Daoy (cell line): ENCODE results near the gene CATSPERE. TPM values are rescaled to one million over a fixed set of nuclear protein-coding genes. Genes with fewer than 3 reads are reported as not detected.
"Not testable (repeated sequence)": the region's sequence is repeated elsewhere in the genome, so short reads cannot be mapped to it uniquely, and the experiment has no call there.

Source experiments
- DNase-seq: peaks from one replicate; pipeline ENCODE4 v3.0.0-alpha.2; 2015; ENCODE audit warnings: low read depth
- total RNA-seq: library from RNA; depleted of rRNA; stranded (reverse); fragments of >200 nt; shearing (Covaris generic); gene quantifications from 2 replicates; pipeline ENCODE4 v1.2.3, GENCODE V29; 2014

Gene CATSPERE
- total RNA-seq, 1 experiment from 2014 or later, result 0.17 TPM

DNA sequence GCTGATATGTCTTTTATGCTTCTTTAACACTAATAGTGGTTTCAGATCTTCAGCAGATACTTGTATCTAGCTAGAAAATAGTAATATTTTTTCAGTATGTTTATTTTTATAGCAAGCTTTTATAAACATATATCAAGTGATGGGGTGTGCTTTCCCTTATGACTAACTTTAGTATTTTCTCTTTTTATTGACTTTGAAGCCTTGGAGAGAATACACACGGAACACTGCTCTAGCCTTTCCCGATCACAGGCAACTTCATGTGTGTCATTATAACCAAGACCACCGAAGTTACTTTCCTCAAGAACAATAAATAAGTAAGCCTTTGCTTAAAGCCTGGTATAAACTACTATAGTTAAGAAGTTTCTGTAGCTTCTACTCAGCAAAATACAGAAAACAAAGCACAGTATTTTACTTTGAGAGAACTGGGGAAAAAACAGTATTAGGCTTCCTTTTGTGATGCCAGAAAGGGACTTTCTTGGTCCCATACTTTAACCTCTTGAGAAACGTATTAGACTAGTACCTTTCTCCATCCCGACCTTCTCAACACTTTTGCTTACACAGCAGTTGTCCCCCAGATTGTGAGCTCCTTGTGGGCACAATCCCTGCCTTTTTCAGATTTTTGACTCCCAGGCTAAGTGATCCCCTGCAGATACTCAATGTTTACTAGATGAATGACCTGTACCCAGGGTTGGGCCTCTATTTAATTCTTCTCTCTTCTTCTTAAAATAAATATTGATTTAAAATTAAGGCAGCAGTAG, 12.6 kb upstream of the CATSPERE start:
- no peak for DNase-seq

DNA sequence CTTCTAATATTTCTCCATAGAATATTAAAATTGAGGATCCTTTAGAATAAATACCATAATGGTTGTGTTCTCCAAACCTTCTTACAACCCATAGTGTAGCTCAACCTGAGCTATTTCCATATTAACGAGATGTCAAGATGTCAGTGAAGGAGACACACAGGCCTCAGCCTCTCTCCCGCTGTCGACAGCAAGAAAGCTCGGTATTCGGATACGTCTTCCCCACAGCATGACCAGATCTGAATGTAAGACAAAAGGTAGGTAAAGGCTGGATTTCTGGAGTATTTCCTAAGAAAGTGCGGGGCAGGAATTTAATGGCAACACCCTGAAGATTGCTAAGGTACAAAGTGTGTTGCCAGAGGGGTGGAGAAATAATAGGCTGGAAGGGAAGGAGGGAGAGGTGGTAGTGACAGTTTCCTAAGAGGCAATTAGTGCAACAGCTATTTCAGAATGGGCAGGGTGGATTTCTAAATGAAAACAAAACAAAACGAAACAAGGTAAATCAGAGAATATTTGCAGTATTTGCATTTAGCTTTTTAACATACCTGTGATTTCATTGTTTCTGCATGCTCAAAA, 11.1 kb upstream of the CATSPERE start:
- no peak for DNase-seq

DNA sequence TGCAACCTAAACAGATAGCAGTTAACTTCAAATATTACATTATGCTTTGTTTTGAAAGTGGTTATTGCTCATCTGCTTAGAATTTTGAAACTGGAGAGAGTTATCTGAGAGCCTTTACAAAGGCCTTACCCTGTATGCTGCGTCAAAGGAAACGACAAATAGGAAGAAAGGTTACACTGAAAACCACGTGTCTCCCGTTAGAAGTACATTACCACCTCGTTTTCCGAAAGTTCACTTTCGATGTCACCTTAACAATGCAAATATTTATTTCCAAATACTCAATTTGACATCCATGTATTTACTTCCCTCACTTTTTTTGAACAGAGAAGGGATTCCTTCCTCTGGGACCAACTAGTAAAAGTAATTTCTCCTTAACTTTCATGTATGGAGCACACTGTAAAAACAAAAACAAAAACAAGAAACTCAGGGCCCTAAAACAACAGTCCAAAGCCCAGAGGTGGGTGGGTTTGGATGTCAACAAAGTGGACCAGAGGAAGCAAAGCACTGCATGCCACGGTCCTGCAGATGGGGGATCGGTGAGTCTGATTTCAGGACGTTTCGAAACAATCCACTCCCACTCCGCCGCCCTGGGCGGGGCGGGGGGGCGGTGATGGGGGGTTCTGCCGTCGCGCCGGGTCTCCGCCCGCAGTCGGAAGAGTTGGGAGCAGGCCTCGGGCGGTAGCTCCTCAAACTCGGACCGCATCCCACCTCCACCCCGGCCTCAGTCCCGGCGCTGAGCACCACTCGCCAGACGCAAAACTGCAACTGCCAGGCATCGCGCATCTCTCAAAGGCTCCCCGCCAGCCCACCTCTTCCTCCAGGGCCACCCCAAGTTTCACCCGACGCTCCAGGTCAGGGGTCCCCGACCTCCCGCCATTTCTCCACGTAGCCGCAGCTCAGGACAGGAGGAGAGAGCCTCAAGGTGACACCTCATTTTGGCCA, 10.2 kb upstream of the CATSPERE start:
- peak; percentile 55 for DNase-seq

DNA sequence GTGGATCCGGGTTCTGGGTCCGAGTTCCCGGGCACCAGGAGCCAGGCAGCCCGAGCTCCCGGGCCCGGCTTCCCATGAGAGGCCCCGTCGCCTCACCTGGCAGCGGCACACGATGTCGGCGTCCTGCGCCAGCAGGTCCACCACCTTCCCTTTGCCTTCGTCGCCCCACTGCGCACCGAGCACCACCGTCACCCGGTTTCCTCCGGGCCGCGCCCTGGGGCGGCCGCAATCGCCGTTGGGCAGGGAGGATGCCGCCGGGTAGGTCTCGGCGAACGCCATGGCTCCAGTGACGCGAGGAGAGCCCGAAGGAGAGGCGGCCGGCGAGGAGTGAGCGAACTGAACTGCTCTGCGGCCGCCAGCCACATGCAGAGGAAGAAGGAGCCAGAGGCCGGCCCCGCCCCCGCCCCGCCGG, 9.5 kb upstream of the CATSPERE start, which contains the start of gene ADSS2:
TSS of gene ADSS2 (minus strand) at position 371 of the 412 bp plus-strand sequence. CDS start at position 279, 92 bp downstream.
- no peak for DNase-seq

DNA sequence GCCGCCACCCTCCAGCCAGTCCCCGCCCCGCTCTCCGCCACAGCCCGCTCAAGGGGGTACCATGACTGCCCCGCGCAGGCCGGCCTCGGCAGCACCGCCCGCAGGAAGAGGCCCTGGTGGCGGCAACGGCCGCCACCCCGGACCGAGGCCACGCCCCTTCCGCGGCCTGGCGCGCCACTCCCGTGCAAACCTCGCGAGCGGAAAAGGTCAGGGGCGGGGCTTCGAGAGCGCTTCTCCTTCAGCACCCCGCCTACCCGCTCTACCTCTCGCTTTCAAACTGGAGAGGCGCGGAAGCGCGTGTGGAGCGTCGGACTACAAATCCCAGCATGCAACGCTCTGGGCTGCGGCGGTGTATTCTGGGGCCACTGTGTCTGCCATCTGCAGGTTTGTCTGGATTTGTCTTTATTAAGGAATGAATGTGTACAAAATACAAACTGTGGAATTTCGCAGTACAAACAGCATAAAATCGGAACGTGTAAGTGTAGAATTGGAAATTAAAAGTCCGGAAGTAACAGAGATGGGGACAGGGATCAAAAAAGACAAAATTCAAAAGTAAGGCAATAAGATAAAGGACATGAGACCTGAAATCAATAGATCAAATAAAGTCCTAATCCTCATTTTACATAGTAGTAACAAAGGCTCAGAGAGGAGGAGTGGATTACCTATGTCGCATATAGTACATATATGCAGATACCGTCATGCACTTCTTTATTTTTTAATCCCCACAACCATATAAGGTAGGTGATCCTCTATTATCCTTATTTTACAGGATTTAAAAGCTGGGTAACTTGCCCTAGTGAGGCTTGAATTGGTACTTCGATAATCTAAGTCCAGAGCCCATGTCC, 8.9 kb upstream of the CATSPERE start:
- DNase-seq, result peak; percentile 99

DNA sequence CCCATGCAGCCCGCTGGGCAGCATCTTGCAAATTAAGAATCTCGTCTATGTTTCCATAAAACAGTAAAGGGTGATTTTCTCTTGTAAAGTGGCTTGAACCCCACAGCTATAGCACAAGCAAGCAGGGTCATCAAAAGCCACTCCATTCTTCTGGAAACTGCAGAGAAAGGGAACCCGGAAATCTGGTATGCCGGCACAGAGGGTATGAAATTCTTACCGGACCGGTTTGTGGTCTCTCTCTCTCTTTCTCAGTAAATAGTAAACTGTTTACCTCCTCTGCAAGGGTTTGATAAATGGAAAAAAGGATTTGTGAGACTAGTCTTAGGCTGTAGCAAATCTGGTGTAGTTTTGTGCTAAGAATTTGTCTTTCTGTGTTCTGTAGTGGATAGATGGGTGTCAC, 6.7 kb upstream of the CATSPERE start:
- no peak for DNase-seq

DNA sequence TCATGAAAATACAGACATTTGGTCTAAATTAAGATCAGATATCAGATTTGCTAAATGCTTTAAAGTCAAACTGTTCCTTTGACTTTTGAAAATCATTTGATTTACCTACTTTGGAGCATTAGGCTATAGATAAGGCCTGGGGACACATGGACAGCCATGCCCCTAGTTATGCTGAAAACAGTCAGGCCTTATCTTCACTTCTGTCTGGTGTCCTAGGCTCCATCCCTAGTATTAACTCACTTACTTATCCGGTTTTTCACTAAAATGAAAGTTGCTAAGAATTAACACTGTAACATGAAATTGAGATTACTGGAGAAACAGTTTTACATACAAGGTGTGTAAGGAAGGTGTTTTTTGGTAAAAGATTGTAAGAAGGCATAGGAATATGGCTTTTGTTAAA, 4.5 kb upstream of the CATSPERE start:
- DNase-seq, result no peak

DNA sequence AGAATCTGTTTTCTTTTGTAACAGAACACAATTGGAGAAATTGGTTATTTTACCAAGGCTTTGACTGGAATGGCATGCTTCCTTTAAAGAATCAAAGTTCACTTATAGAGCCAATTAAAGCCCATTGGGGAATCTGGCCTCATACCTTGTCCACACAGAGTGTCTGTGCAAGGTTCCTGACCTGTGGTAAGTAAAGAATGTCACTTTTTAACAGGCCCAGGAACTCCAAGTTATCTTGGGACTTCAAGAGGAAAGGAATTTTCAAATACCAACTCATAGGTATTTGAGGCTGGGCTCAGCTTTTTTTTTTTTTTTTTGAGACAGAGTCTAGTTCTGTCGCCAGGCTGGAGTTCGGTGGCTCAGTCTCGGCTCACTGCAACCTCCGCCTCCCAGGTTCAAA, 2.3 kb upstream of the CATSPERE start:
- no peak for DNase-seq

DNA sequence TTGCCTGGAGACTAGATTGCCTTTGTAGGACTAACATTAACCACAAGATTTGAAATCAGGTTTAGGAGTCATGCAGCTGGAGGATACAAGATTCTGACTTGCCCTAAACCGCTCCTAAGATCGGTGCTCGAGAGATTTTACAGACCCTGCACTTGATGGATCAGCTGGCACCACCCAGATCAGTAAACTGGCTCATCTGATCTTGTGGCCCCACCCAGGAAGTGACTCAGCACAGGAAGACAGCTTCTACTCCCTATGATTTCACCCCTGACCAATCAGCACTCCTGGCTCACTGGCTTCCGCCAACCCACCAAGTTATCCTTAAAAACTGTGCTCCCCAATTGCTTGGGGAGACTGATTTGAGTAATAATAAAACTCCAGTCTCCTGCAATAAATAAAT, 876 bp upstream of the CATSPERE start:
- peak; percentile 30 for DNase-seq

DNA sequence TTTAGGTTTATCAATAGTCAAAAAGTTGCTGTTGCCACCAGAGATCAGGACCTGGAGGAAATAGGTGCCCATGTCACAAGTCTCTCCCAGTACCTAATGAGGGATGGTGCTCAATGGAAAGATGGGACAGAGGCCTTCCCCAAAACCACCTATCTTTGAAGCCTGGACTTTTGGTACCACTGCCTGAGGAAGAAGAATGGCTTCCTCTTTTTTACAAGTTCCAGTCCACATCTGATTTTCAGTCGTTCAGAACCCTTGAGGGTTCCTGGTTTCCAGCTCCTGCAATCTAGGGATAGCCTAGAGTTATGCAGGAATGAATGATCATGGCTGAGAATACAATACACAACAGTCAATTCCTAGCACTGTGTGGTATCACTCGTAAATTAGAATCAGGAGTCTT, 5.7 kb downstream of the CATSPERE start:
- DNase-seq, result no peak

DNA sequence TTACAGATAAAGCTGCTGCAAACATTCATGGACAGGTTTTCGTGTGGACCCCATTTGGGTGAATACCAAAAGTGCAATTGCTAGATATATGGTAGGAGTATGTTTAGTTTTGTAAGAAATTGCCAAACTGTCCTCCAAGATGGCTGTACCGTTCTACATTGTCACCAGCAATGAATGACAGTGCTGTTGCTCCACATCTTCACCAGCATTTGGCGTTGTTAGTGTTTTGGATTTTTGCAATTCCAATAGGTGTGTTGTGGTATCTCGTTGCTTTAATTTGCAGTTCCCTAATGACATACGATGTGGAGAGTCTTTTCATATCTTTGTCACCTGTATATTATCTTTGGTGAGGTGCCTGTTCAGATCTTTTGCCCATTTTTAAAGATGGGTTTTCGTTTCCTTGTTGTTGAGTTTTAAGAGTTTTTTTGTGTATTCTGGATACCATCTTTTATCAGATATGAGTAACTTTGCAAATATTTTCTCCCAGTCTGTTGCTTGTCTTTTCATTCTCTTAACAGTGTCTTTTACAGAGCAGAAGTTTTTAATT, 12.1 kb downstream of the CATSPERE start:
- DNase-seq, result no peak

DNA sequence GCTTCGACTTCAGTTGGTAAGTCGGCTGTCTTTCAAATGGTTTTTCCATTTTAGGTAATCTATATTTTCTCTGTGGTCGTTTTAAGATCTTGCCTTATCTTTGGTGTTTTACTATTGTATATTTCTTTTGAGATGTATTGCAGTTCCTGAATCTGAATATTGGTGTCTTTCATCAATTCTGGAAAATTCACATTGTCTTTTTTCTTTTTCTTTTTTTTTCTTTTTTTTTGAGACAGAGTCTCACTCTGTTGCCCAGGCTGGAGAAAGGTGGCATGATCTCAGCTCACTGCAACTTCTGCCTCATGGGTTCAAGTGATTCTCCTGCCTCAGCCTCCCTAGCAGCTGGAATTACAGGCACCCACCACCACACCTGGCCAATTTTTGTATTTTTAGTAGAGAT, 23.9 kb downstream of the CATSPERE start:
- DNase-seq, result not testable (repeated sequence)

DNA sequence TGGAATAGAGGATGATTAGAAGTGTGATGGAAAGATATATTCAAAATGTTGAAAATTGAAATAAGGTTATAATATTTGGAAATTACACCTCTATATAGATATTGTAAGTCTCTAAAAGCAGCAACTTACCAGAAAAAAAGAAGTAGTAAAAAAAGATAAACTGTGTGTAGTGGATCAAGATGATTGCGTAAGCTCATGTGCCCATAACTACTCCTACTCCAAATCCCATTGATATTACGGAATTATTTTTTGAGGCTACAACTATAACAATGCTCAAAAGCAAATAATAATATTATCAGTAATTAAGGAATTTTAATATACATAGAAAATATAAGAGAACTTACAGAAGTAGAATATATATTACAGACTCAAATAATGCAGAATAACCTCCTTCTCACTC, 33.6 kb downstream of the CATSPERE start:
- DNase-seq, result no peak

DNA sequence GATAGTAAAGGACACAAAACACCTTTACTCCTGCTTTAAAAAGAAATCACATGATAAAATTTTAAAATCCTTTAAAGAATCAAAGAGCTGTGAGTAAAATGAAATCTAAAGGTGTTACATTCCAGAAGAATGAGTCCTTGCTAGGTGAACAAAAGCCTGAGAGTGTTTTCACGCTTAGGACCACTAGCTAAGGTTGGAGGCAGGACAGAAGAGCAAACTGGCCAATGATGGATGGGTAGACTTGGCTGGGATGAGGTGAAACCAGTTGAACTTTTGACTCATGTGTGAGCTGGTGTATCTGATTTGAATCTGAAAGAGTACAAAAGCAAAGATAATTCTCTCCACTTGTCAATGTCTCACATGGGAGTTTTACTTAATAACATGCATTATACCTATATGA, 35.1 kb downstream of the CATSPERE start:
- DNase-seq, result no peak

DNA sequence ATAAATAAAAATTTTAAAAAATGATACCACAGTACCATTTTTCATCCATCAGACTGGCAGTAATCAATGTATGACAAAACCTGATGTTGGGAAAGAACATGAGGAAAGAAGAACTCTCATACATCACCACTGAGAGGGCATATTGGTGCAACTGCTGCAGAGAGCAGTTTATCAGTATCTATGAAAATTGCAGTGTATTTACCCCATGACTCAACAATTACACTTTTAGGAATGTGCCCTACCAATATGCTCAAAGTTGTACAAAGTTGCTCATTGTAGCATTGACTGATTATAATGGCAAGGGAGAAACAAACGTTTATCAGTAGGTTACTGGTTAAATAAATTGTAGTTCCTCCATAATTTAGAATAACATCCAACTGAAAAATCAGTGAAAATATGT, 36.7 kb downstream of the CATSPERE start:
- DNase-seq, result no peak

DNA sequence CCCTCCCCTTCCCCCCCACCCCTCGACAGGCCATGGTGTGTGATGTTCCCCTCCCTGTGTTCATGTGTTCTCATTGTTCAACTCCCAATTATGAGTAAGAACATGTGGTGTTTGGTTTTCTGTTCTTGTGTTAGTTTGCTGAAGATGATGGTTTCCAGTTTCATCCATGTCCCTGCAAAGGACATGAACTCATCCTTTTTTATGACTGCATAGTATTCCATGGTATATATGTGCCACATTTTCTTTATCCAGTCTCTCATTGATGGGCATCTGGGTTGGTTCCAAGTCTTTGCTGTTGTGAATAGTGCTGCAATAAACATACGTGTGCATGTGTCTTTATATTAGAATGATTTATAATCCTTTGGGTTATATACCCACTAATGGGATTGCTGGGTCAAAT, 38.4 kb downstream of the CATSPERE start:
- DNase-seq, result not testable (repeated sequence)

DNA sequence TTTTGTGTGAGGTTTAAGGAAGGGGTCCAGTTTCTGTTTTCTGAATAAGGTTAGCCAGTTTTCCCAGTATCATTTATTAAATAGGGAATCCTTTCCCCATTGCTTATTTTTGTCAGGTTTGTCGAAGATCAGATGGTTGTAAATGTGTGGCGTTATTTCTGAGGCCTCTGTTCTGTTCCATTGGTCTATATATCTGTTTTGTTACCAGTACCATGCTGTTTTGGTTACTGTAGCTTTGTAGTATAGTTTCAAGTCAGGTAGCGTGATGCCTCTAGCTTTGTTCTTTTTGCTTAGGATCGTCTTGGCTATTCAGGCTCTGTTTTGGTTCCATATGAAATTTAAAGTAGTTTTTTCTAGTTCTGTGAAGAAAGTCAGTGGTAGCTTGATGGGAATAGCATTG, 39.4 kb downstream of the CATSPERE start:
- not testable (repeated sequence) for DNase-seq

DNA sequence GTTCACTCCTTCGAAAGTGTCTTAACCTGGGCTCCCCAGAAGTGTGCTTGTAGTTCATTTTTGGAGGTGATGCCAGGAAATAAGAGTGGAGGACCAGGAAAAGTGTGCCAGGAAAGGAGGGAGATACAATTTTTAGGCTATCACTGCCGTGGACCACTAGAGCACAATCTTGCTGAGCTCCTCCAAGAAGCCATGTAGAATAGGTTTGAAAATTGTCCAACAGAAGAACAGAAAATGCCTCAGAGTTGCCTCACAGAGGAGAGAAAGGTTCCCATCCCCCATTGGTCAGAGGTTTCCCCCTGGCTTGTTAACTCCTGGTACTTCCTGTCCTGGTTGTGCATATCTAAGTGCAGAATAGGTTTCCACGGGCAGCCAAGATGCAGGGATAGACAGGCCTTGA, 41.6 kb downstream of the CATSPERE start:
- DNase-seq, result no peak

DNA sequence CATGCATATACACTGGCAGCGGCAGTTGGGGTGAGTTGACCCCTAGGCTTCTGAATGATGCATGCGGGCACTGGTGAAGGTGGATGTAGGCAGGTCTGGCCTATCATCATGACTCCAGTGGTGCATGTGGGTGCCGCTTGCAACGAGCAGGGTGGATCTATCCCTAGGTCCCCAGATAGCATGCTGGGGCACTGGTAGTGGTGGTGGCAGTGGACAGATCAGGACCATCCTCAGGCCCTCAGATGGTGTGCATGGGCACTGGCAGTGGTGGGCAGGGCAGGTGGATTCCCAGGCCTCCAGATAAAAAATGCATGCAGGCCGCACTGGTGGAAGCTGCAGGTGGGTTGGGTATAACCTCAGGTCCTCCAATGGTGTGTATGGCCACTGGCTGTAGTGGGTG, 52.4 kb downstream of the CATSPERE start:
- no peak for DNase-seq

DNA sequence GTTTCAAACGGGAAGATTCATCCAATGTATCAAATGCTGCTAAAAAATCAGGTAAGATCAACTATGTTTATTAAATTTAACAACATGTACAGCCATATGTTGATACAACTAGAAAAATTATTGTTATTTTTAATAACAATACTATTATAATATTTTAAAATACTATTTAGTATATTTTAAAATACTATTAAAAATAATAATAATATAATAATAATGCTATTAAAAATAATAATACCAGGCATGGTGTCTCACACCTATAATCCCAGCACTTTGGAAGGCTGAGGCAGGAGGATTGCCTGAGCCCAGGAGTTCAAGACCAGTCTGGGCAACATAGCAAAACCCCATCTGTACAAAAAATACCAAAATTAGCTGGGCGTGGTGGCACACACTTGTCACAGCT, 54.6 kb downstream of the CATSPERE start:
- DNase-seq, result no peak

DNA sequence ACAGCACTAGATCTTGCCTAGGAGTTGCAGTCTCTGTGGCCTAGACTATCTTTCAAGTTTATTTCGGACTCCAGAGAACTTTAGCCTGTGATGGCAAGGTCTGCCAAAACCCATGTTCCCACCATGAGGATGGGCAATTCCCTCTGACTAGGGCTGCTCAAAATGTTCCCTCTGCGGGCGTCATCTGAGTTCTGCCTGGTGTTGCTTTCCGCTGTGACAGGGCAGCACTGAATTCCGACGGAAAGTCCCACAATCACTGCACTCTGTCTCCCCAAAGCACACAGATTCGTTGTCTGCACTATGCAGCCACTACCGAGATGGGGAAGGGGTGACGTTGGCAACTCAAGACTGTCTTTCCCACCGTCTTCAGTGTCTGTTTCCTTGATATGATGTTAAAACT, 75.2 kb downstream of the CATSPERE start:
- no peak for DNase-seq
